Liver (tissue), 9 donors: ENCODE results near the gene ENTHD1. TPM values are rescaled to one million over a fixed set of nuclear protein-coding genes. Genes with fewer than 3 reads are reported as not detected.
"Not testable (repeated sequence)": the region's sequence is repeated elsewhere in the genome, so short reads cannot be mapped to it uniquely, and the experiment has no call there.

ENCODE experiments used
- DNase-seq: peaks from one replicate; pipeline ENCODE4 v3.0.0-alpha.2; 2017; ENCODE audit warnings: low spot score
- H3K27ac ChIP-seq, 2 donors: one replicate each; pipeline ENCODE4 v1.7.0; 2013; ENCODE audit warnings: inconsistent platforms in 2 of 2, low read length in 2 of 2, control low read depth in 1 of 2, low read depth in 1 of 2, mild to moderate bottlenecking in 1 of 2
- H3K27me3 ChIP-seq, 4 donors: one replicate each; pipeline versions ENCODE4 v1.6.1 to v1.7.0; 2013; ENCODE audit warnings: low read length in 3 of 4, inconsistent platforms in 1 of 4, mild to moderate bottlenecking in 1 of 4, moderate library complexity in 1 of 4; ENCODE audit not compliant: control insufficient read depth in 4 of 4, insufficient read depth in 4 of 4
- H3K36me3 ChIP-seq, 4 donors: one replicate each; pipeline versions ENCODE4 v1.6.1 to v1.7.0; 2013; ENCODE audit warnings: low read length in 3 of 4, mild to moderate bottlenecking in 3 of 4, low read depth in 1 of 4, moderate library complexity in 1 of 4; ENCODE audit not compliant: control insufficient read depth in 4 of 4, insufficient read depth in 3 of 4
- H3K4me1 ChIP-seq, 4 donors: one replicate each; pipeline versions ENCODE4 v1.6.1 to v1.7.0; 2013; ENCODE audit warnings: low read length in 3 of 4, mild to moderate bottlenecking in 3 of 4, moderate library complexity in 1 of 4; ENCODE audit not compliant: control insufficient read depth in 4 of 4, insufficient read depth in 4 of 4
- H3K4me3 ChIP-seq, 3 donors: one replicate each; pipeline versions ENCODE4 v1.6.1 to v1.7.0; 2013; ENCODE audit warnings: low read length in 3 of 3, control low read depth in 1 of 3, low read depth in 1 of 3, mild to moderate bottlenecking in 1 of 3
- H3K9ac ChIP-seq, 2 donors: one replicate each; pipeline ENCODE4 v1.7.0; 2013; ENCODE audit warnings: low read length in 2 of 2, mild to moderate bottlenecking in 2 of 2, moderate library complexity in 2 of 2, control low read depth in 1 of 2, low read depth in 1 of 2
- H3K9me3 ChIP-seq, 4 donors: one replicate each; pipeline versions ENCODE4 v1.6.1 to v1.7.0; 2013; ENCODE audit warnings: low read length in 3 of 4; ENCODE audit not compliant: control insufficient read depth in 4 of 4
- ATF3 ChIP-seq: IDR thresholded peaks from 2 replicates; pipeline ENCODE4 v1.6.1; 2016; ENCODE audit warnings: antibody characterized with exemption
- EGR1 ChIP-seq, 2 donors: IDR thresholded peaks; 2 replicates each; pipeline ENCODE4 v1.6.1; 2016 to 2018; ENCODE audit warnings: antibody characterized with exemption in 2 of 2, low read depth in 2 of 2
- FOXA1 ChIP-seq: IDR thresholded peaks from 2 replicates; pipeline ENCODE4 v1.6.1; 2016; ENCODE audit warnings: antibody characterized with exemption
- FOXA2 ChIP-seq: IDR thresholded peaks from 2 replicates; pipeline ENCODE4 v1.6.1; 2016; ENCODE audit warnings: antibody characterized with exemption
- GABPA ChIP-seq, 2 donors: IDR thresholded peaks in 1 of 2; conservative IDR thresholded peaks in 1 of 2; 2 replicates each; pipeline ENCODE4 v1.6.1; 2016; ENCODE audit warnings: antibody characterized with exemption in 2 of 2, mild to moderate bottlenecking in 1 of 2, moderate library complexity in 1 of 2
- HNF4A ChIP-seq, 2 donors: conservative IDR thresholded peaks; 2 replicates each; pipeline ENCODE4 v1.6.1; 2016; ENCODE audit warnings: antibody characterized with exemption in 2 of 2, mild to moderate bottlenecking in 2 of 2
- HNF4G ChIP-seq: IDR thresholded peaks from 2 replicates; pipeline ENCODE4 v1.6.1; 2016; ENCODE audit warnings: antibody characterized with exemption
- JUND ChIP-seq, 2 donors: IDR thresholded peaks; 2 replicates each; pipeline ENCODE4 v1.6.1; 2016; ENCODE audit warnings: antibody characterized with exemption in 2 of 2
- MAX ChIP-seq: IDR thresholded peaks from 2 replicates; pipeline ENCODE4 v1.6.1; 2016; ENCODE audit warnings: antibody characterized with exemption
- NR2F2 ChIP-seq: IDR thresholded peaks from 2 replicates; pipeline ENCODE4 v1.6.1; 2016; ENCODE audit warnings: antibody characterized with exemption
- RAD21 ChIP-seq, 2 donors: IDR thresholded peaks; 2 replicates each; pipeline ENCODE4 v1.6.1; 2016; ENCODE audit warnings: antibody characterized with exemption in 2 of 2, mild to moderate bottlenecking in 2 of 2
- REST ChIP-seq: IDR thresholded peaks from 2 replicates; pipeline ENCODE4 v1.6.1; 2016; ENCODE audit warnings: antibody characterized with exemption, mild to moderate bottlenecking
- RXRA ChIP-seq, 2 donors: IDR thresholded peaks; 2 replicates each; pipeline ENCODE4 v1.6.1; 2017 to 2018; ENCODE audit warnings: antibody characterized with exemption in 2 of 2, mild to moderate bottlenecking in 1 of 2
- SP1 ChIP-seq: IDR thresholded peaks from 2 replicates; pipeline ENCODE4 v1.6.1; 2018; ENCODE audit warnings: antibody characterized with exemption, mild to moderate bottlenecking
- TAF1 ChIP-seq: conservative IDR thresholded peaks from 2 replicates; pipeline ENCODE4 v1.6.1; 2016; ENCODE audit warnings: antibody characterized with exemption, mild to moderate bottlenecking
- YY1 ChIP-seq: IDR thresholded peaks from 2 replicates; pipeline ENCODE4 v1.6.1; 2016; ENCODE audit warnings: antibody characterized with exemption, mild to moderate bottlenecking
- ZBTB33 ChIP-seq: IDR thresholded peaks from 2 replicates; pipeline ENCODE4 v1.6.1; 2016; ENCODE audit warnings: antibody characterized with exemption
- WGBS: extraction: QIAGEN DNeasy Blood & Tissue Kit; methylation state at CpG from one replicate; pipeline ENCODE4 v1.1.7; 2013; 5-methylcytosine and 5-hydroxymethylcytosine counted together
- polyA plus RNA-seq, 2 donors: library from polyadenylated mRNA; stranded (reverse) in 1 of 2; unstranded in 1 of 2; fragments of 200-250 nt in 1 of 2; fragments of >200 nt in 1 of 2; fragmentation: Nextera tagmentation in 1 of 2; extraction: Ambion mirVana in 1 of 2; gene quantifications; one replicate each; pipeline versions ENCODE4 v1.2.1 to v1.2.3, GENCODE V29; 2013 to 2015
- total RNA-seq, 2 donors: library from RNA; depleted of rRNA; stranded (reverse); fragments of >200 nt; gene quantifications; one replicate each; pipeline ENCODE4 v1.2.3, GENCODE V29; 2014
- donor health status: healthy.
- donor health status: healthy.
- donor health status: healthy.
- donor health status: healthy.
- donor health status: healthy.

ENTHD1 gene
- total and polyA plus RNA-seq, 4 donors, result not detected

GRCh38 chr22:39904862-39905261 lies 11.3 kb upstream of the ENTHD1 start:
- peaks cover 0 to 2% (median 0%) of the 10 kb centered on the region in 4 donors for H3K27me3 ChIP-seq
- no peak for DNase-seq
- 73% methylated on average over 4 of the region's 4 CpGs for WGBS
- no peaks in the 10 kb centered on the region for H3K36me3 ChIP-seq
- no peak overlapping the region for H3K4me3 ChIP-seq
- H3K4me1 ChIP-seq, result no peaks in the 10 kb centered on the region
- H3K27ac ChIP-seq, result no peak overlapping the region
- no peak for TF ChIP-seq GABPA (IDR thresholded peaks at IDR 0.05 in 1 of 2, conservative IDR thresholded peaks at IDR 0.05 in 1 of 2)
- H3K9ac ChIP-seq, result no peak overlapping the region
- no peaks in the 10 kb centered on the region for H3K9me3 ChIP-seq

GRCh38 chr22:39904024-39904423 lies 10.5 kb upstream of the ENTHD1 start:
- 87% methylated on average over 10 of the region's 10 CpGs for WGBS
- H3K36me3 ChIP-seq, H3K9ac ChIP-seq, H3K27me3 ChIP-seq, DNase-seq, H3K9me3 ChIP-seq, H3K27ac ChIP-seq, H3K4me1 ChIP-seq, H3K4me3 ChIP-seq: not testable (repeated sequence)

- peaks cover 0 to 2% (median 0%) of the 10 kb centered on the region in 4 donors for H3K27me3 ChIP-seq
- 71% methylated on average over 8 of the region's 8 CpGs for WGBS
- TF ChIP-seq GABPA (IDR thresholded peaks at IDR 0.05 in 1 of 2, conservative IDR thresholded peaks at IDR 0.05 in 1 of 2), result no peak
- TF ChIP-seq FOXA1, result no peak
- no peak for TF ChIP-seq EGR1 (IDR thresholded peaks at IDR 0.05; ENCODE audit: low read depth in 2 of 2)
- no peak for TF ChIP-seq FOXA2
- no peak for TF ChIP-seq REST
- TF ChIP-seq NR2F2, result no peak
- no peak for TF ChIP-seq SP1
- no peak for TF ChIP-seq ZBTB33
- TF ChIP-seq HNF4G, result no peak
- TF ChIP-seq RAD21 (IDR thresholded peaks at IDR 0.05), result no peak
- no peak for TF ChIP-seq RXRA (IDR thresholded peaks at IDR 0.05)
- TF ChIP-seq JUND (IDR thresholded peaks at IDR 0.05), result no peak
- no peak for TF ChIP-seq HNF4A (conservative IDR thresholded peaks at IDR 0.05)
- TF ChIP-seq MAX, result no peak
- TF ChIP-seq TAF1, result no peak
- TF ChIP-seq YY1, result no peak
- TF ChIP-seq ATF3, result no peak
- no peaks in the 10 kb centered on the region for H3K36me3 ChIP-seq
- no peak for DNase-seq
- H3K27ac ChIP-seq, result no peak overlapping the region
- H3K9me3 ChIP-seq, result no peaks in the 10 kb centered on the region
- H3K4me1 ChIP-seq, result no peaks in the 10 kb centered on the region
- no peak overlapping the region for H3K4me3 ChIP-seq
- H3K9ac ChIP-seq, result peak overlapping the region in 1 of 2 donors; percentile 50
These were observed 8.1 kb upstream of the ENTHD1 start for GRCh38 chr22:39901565-39902146.
